GM18502 (cell line): Measurements from ENCODE around the gene MIGA1.
"Not testable (repeated sequence)": the region's sequence is repeated elsewhere in the genome, so short reads cannot be mapped to it uniquely, and the experiment has no call there.

Source experiments
- ATAC-seq: cut with Tn5 transposase; IDR thresholded peaks from one replicate; pipeline ENCODE4 v1.9.1; 2021; ENCODE audit warnings: mild to moderate bottlenecking; ENCODE audit not compliant: unreplicated experiment, poor library complexity

Gene MIGA1, protein sequence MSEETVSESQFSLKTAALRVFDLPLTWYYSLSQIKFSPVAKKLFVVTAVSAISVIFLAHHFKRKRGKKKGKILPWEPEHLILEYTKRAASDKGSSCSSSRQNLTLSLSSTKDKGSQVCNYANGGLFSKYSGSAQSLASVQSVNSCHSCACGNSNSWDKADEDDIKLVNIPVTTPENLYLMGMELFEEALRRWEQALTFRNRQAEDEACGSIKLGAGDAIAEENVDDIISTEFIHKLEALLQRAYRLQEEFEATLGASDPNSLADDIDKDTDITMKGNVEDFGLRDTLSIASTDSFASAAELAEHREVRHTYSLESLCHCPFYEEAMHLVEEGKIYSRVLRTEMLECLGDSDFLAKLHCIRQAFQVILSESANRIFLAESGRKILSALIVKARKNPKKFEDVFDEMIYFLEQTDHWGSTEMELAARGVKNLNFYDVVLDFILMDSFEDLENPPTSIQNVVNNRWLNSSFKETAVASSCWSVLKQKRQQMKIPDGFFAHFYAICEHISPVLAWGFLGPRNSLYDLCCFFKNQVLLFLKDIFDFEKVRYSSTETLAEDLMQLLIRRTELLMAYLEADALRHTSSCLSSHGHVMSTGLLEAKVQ

GRCh38 chr1:77779529-77780281 is at the start of gene MIGA1:
Gene MIGA1 (plus strand): TSS chr1:77779649. CDS start chr1:77783253, 3,604 bp downstream.
- peak; percentile 97 for ATAC-seq

GRCh38 chr1:77732090-77732489 is 47.4 kb upstream of the MIGA1 start:
- no peak for ATAC-seq

- no peak for ATAC-seq
Measured at GRCh38 chr1:77739235-77739634, 40.2 kb upstream of the MIGA1 start.

GRCh38 chr1:77741316-77741715 is 38.1 kb upstream of the MIGA1 start:
- ATAC-seq = no peak

DNA sequence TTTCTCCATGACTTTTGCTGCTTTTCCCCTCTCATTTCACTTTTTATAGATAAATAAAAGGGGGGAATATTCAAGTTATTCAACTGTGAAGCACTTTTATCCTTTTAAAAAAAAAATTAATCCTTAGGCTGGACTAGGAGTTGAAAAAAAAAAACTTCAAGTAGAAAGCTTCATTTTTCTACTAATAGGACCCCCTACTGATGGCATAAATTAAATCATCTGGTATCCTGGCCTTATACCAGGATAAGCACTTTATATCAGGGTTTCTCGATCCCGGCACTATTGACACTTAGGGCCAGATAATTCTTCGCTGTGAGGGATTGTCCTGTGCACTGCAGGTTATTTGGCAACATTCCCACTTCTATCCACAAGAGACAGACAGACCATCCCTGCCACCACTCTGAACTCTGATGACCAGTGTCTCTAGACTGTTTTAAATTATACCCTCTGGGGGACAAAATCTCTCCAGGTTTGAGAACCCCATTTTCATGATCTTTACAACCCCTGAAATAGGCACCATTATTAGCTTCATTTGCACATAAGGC is 37.4 kb upstream of the MIGA1 start:
- ATAC-seq = no peak

- ATAC-seq = no peak
Measured at GRCh38 chr1:77744576-77744975, 34.9 kb upstream of the MIGA1 start.

- ATAC-seq = not testable (repeated sequence)
Measured at GRCh38 chr1:77749489-77749888, 30.0 kb upstream of the MIGA1 start.

GRCh38 chr1:77756052-77756754 is 23.2 kb upstream of the MIGA1 start:
- no peak for ATAC-seq

DNA sequence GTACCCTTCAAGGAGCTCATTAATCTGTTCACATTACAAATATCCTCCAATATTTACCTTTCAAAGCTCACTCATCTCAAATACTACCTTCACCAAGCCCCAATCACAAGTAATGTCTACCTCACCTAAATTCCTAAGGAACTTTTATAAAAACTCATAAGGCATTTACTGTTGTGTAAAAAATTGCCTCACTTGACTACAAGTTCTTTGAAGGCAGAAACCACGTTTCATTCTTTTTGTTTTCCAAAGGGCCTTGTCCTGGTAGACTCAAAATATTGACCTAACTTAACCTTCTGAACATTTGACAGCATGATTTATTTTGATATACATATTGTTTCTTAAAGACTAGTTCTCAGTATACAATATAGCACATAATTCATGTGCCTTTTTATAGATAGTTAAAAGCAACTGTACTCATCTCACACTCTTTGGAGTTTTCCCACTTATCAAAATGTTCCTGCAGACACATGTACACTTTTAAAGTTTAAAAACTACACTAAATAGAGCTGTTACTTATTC is 22.3 kb upstream of the MIGA1 start:
- no peak for ATAC-seq

GRCh38 chr1:77757603-77758002 is 21.8 kb upstream of the MIGA1 start:
- ATAC-seq = no peak

DNA sequence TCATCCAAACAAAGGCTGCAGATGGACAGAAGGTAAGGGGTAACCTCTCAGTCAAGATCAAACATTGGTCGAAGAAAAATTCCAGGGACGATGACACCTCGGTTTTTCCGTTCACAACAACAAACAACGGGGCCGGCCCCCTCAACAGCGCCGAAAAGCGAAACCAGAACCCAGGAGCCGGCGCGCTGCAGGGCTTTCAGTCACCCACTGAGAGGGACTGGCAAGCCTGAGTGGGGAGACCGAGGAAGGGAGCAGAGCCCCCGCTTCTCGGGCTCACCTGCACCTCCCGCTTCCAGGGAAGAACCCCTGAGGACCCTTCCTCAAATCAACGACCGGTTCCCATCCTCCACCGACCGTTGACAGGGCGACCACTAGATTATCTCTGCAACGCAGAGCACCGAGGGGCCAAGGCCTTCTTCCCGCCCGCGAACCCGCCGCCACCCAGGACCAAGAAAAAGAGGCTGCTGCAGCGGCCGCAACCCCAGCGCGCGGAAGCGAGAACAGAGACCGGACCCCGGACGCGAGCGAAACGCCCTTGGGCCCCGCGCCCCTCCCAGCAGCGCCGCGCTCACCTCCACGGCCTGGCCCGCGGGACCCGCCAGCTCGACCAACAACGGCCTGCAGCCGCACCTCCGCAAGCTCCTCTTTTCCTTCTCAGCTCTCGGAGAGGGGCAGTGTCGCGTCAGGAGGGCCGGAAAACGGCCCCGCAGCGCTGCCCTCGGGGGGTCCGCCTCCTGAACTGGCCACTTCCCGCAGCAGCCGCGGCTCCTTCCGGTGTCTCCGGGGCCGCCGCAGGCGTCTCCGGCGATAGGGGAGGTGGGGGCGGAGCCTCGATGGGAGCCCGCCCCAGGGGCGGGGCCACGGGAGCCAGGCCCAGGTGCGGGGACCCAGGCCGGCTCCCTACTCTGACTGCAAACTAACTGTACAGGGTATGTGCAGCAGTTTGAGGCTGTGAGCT is 20.1 kb upstream of the MIGA1 start, which contains the start of gene USP33:
TSS of gene USP33 (minus strand) at position 782 of the 958 bp plus-strand sequence. CDS start 18,155 bp downstream, outside the sequence.
- ATAC-seq = peak; percentile 93

GRCh38 chr1:77762072-77762476 is 17.4 kb upstream of the MIGA1 start:
- ATAC-seq = no peak

DNA sequence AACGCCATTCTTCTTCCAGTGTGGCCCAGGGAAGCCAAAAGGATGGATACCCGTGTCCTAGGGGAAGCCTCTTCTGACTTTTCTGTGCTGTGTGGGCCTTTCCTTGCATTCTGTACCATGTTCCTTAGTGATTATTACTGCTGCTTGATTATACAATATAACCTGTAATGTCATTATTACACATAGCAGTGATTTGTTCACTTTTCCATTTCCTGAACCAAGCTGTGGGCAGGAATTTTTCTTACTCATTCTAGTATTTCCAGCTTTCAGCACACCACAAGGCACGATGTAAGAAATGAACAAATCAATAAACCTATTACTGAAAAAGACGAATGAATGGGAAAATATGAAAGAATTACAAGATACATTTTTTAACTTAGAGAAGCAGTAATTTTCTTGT is 11.4 kb upstream of the MIGA1 start:
- no peak for ATAC-seq

- no peak for ATAC-seq
Measured at GRCh38 chr1:77776007-77776700, 3.3 kb upstream of the MIGA1 start.

GRCh38 chr1:77781683-77782082 is 2.2 kb downstream of the MIGA1 start:
- ATAC-seq = no peak

- ATAC-seq = no peak
Measured at GRCh38 chr1:77783141-77783540, 3.7 kb downstream of the MIGA1 start.

DNA sequence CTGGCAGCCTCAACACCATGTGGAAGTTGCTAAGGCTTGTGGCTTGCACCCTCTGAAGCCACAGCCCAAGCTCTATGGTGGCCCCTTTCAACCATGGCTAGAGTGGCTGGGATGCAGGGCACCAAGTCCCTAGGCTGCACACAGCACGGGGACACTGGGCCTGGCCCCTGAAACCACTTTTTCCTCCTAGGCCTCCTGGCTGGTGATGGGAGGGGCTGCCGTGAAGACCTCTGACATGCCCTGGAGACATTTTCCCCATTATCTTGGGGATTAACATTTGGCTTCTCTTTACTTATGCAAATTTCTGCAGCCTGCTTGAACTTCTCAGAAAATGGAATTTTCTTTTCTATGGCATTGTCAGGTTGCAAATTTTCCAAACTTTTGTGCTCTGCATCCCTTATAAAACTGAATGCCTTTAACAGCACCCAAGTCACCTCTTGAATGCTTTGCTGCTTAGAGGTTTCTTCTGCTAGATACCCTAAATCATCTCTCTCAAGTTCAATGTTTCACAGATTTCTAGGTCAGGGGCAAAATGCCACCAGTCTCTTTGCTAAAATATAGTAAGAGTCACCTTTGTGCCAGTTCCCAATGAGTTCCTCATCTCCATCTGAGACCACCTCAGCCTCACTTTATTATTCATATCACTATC is 6.8 kb downstream of the MIGA1 start:
- not testable (repeated sequence) for ATAC-seq

- ATAC-seq = no peak
Measured at GRCh38 chr1:77794550-77794949, 15.1 kb downstream of the MIGA1 start.
